Measurements from ENCODE around the gene OPTC. TPM values are rescaled to one million over a fixed set of nuclear protein-coding genes. Genes with fewer than 3 reads are reported as not detected.

Gene OPTC
- polyA plus RNA-seq, 1 donor from 2014 or later, result not detected

DNA sequence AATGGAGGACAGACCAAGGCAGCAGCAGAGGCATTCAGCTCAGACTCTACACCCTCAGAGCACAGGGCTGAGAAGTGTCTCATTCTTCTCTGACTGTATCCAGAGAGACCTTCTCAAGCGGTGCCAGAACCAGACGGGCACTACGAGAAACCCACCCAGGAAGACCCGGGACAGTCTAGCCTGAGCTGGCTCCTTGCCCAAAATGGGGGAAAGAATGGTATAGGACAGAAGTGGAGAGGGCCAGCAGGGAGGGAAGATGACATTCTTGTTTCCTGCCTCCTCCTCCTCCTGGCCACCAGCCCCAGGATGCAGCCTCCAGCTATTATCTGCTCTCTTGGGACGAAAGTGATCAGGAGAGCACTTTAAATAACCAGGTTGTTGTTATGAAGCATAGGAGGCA is 40.9 kb upstream of the OPTC start:
- no peak overlapping the region for H2AFZ ChIP-seq (ENCODE audit: low read depth, low read length)

DNA sequence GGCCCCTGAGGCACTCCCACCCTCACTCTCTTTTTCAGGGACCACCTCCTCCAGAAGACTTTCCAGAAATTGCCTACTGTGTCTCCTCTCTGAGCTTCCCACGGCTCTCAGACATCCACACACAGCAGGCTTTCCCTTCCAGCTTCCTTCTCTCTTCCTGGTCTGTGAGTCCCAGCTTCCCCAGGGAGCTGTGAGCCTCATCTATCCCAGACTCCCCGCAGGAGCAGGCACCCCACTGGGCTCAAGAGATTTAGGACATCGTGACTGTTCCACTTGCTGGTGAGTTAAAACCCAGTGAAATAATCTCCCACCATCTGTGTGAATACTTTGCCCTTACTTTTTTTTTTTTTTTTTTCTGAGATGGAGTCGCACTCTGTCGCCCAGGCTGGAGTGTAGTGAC is 40.3 kb upstream of the OPTC start:
- TF ChIP-seq, protein P1, sequence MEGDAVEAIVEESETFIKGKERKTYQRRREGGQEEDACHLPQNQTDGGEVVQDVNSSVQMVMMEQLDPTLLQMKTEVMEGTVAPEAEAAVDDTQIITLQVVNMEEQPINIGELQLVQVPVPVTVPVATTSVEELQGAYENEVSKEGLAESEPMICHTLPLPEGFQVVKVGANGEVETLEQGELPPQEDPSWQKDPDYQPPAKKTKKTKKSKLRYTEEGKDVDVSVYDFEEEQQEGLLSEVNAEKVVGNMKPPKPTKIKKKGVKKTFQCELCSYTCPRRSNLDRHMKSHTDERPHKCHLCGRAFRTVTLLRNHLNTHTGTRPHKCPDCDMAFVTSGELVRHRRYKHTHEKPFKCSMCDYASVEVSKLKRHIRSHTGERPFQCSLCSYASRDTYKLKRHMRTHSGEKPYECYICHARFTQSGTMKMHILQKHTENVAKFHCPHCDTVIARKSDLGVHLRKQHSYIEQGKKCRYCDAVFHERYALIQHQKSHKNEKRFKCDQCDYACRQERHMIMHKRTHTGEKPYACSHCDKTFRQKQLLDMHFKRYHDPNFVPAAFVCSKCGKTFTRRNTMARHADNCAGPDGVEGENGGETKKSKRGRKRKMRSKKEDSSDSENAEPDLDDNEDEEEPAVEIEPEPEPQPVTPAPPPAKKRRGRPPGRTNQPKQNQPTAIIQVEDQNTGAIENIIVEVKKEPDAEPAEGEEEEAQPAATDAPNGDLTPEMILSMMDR (IDR thresholded peaks at IDR 0.05; ENCODE audit: poor library complexity, severe bottlenecking), result no peak
- TF ChIP-seq EP300 (conservative IDR thresholded peaks at IDR 0.05; ENCODE audit: poor library complexity, severe bottlenecking), result no peak
- no peak for TF ChIP-seq POLR2AphosphoS5 (IDR thresholded peaks at IDR 0.05)
- TF ChIP-seq MXI1 (conservative IDR thresholded peaks at IDR 0.05; ENCODE audit: poor library complexity, severe bottlenecking), result no peak
- TF ChIP-seq, protein P2, sequence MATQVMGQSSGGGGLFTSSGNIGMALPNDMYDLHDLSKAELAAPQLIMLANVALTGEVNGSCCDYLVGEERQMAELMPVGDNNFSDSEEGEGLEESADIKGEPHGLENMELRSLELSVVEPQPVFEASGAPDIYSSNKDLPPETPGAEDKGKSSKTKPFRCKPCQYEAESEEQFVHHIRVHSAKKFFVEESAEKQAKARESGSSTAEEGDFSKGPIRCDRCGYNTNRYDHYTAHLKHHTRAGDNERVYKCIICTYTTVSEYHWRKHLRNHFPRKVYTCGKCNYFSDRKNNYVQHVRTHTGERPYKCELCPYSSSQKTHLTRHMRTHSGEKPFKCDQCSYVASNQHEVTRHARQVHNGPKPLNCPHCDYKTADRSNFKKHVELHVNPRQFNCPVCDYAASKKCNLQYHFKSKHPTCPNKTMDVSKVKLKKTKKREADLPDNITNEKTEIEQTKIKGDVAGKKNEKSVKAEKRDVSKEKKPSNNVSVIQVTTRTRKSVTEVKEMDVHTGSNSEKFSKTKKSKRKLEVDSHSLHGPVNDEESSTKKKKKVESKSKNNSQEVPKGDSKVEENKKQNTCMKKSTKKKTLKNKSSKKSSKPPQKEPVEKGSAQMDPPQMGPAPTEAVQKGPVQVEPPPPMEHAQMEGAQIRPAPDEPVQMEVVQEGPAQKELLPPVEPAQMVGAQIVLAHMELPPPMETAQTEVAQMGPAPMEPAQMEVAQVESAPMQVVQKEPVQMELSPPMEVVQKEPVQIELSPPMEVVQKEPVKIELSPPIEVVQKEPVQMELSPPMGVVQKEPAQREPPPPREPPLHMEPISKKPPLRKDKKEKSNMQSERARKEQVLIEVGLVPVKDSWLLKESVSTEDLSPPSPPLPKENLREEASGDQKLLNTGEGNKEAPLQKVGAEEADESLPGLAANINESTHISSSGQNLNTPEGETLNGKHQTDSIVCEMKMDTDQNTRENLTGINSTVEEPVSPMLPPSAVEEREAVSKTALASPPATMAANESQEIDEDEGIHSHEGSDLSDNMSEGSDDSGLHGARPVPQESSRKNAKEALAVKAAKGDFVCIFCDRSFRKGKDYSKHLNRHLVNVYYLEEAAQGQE (IDR thresholded peaks at IDR 0.05; ENCODE audit: borderline replicate concordance), result no peak
- no peak for TF ChIP-seq SMC3 (conservative IDR thresholded peaks at IDR 0.05; ENCODE audit: poor library complexity)
- TF ChIP-seq TAF1 (IDR thresholded peaks at IDR 0.05; ENCODE audit: low read depth), result no peak
- no peak for TF ChIP-seq RAD21 (conservative IDR thresholded peaks at IDR 0.05)
- no peak for TF ChIP-seq EZH2 (IDR thresholded peaks at IDR 0.05; ENCODE audit: borderline replicate concordance, insufficient read depth, low read length, poor library complexity, severe bottlenecking)
- Histone ChIP-seq H2AFZ (ENCODE audit: low read depth, low read length) (no peak overlapping the region), H3K27ac (ENCODE audit: low read length) (no peak overlapping the region)

More for the DNA sequence above, 40.9 kb upstream of the OPTC start:
- no peaks in the 10 kb centered on the region for H3K27me3 ChIP-seq (ENCODE audit: insufficient read depth, low read depth, low read length)
- no peaks in the 10 kb centered on the region for H3K9me3 ChIP-seq (ENCODE audit: low read length)
- H4K20me1 ChIP-seq (ENCODE audit: insufficient read depth), result no peaks in the 10 kb centered on the region
- no peak overlapping the region for H3K9ac ChIP-seq (ENCODE audit: low read length)
- H3K9me2 ChIP-seq (ENCODE audit: insufficient read depth, low read length), result no peaks in the 10 kb centered on the region
- no peak overlapping the region for H3K4me2 ChIP-seq (ENCODE audit: low read length)
- H3K27ac ChIP-seq (ENCODE audit: low read length), result no peak overlapping the region
- no peaks in the 10 kb centered on the region for H3F3A ChIP-seq (ENCODE audit: insufficient read depth, low read length, poor library complexity, severe bottlenecking)
- H3K4me3 ChIP-seq (ENCODE audit: low read length), result no peak overlapping the region
- no peak for TF ChIP-seq EP300 (conservative IDR thresholded peaks at IDR 0.05; ENCODE audit: poor library complexity, severe bottlenecking)
- no peak for TF ChIP-seq MXI1 (conservative IDR thresholded peaks at IDR 0.05; ENCODE audit: poor library complexity, severe bottlenecking)
- H3K79me2 ChIP-seq (replicated peaks; ENCODE audit: insufficient read depth, low read length), result no peaks in the 10 kb centered on the region
- no peaks in the 10 kb centered on the region for H3K36me3 ChIP-seq (ENCODE audit: insufficient read depth, low read length)

More for the DNA sequence above, 40.3 kb upstream of the OPTC start:
- Histone ChIP-seq H3K9me2 (ENCODE audit: insufficient read depth, low read length) (no peaks in the 10 kb centered on the region), H3F3A (ENCODE audit: insufficient read depth, low read length, poor library complexity, severe bottlenecking) (no peaks in the 10 kb centered on the region), H3K27me3 (ENCODE audit: insufficient read depth, low read depth, low read length) (no peaks in the 10 kb centered on the region), H3K4me3 (ENCODE audit: low read length) (no peak overlapping the region), H3K9ac (ENCODE audit: low read length) (no peak overlapping the region), H3K36me3 (ENCODE audit: insufficient read depth, low read length) (no peaks in the 10 kb centered on the region), H4K20me1 (ENCODE audit: insufficient read depth) (no peaks in the 10 kb centered on the region), H3K4me2 (ENCODE audit: low read length) (no peak overlapping the region), H3K79me2 (replicated peaks; ENCODE audit: insufficient read depth, low read length) (no peaks in the 10 kb centered on the region), H3K9me3 (ENCODE audit: low read length) (no peaks in the 10 kb centered on the region)
